ENCODE measurements around the gene BATF2.

GRCh38 chr11:65026810-65027209, 30.0 kb upstream of the BATF2 start:
- TF ChIP-seq CTCF (IDR thresholded peaks at IDR 0.05) (no peak), POLR2A (IDR thresholded peaks at IDR 0.05) (no peak)

All from Peyer's patch (tissue), 4 donors.